K562 (cell line): Measurements from ENCODE around the gene PPIL6. TPM values are rescaled to one million over a fixed set of nuclear protein-coding genes. Genes with fewer than 3 reads are reported as not detected.

Experiments used
- ATAC-seq: fragments of 200-7000 bp; cut with Tn5 transposase; 3 replicates; pipeline ENCODE4 v1.9.1; 2020; ENCODE audit warnings: moderate library complexity
- BruUV-seq: library from RNA; stranded (reverse); fragments of 400-500 nt; replicated peaks from 2 replicates; lab custom pipeline; 2021; lab: Mats Ljungman, UMichigan
- CTCF ChIA-PET: fragments of 300-600 bp; formaldehyde crosslinking; extraction: SDS; loops from one replicate; lab custom pipeline; 2021; ENCODE audit warnings: low intra/inter-chr PET ratio; lab: Yijun Ruan, JAX
- POLR2A ChIA-PET: fragments of 300-600, 350-650 bp; sonication (Branson Sonifier 250); formaldehyde crosslinking; extraction: SDS; loops from one replicate; lab custom pipeline; 2021; ENCODE audit warnings: antibody characterized with exemption, inconsistent platforms; lab: Yijun Ruan, JAX
- DNase-seq, 4 experiments: peaks; one replicate each; pipeline versions ENCODE4 v3.0.0 to v3.0.0-alpha.2; 2011 to 2018; ENCODE audit warnings: low spot score in 3 of 4, mixed read lengths in 3 of 4; ENCODE audit errors: extremely low read depth in 1 of 4
- FAIRE-seq: peaks from 2 replicates; lab custom pipeline; 2011; peaks lifted over from hg19 to GRCh38; lab: Jason Lieb, UNC
- H2AFZ ChIP-seq: 2 replicates; pipeline ENCODE4 v1.6.0; 2011; ENCODE audit warnings: low read depth, low read length, control low read depth, inconsistent platforms
- H3K27ac ChIP-seq: fragments of 200-600 bp; 3 replicates; pipeline ENCODE4 v1.8.0; 2011; ENCODE audit warnings: low read depth, mild to moderate bottlenecking, control low read depth, inconsistent platforms, low read length, moderate library complexity, mixed read lengths; ENCODE audit errors: extremely low read depth
- H3K27me3 ChIP-seq, 2 experiments: fragments of 300-600 bp in 1 of 2; 2 replicates in 1 of 2; 3 replicates in 1 of 2; pipeline versions ENCODE4 v1.6.0 to v1.8.0; 2011; ENCODE audit warnings: inconsistent platforms in 2 of 2, low read length in 2 of 2, mild to moderate bottlenecking in 1 of 2, mixed read lengths in 1 of 2, moderate library complexity in 1 of 2; ENCODE audit not compliant: control insufficient read depth in 2 of 2, insufficient read depth in 2 of 2
- H3K36me3 ChIP-seq: fragments of 300-600 bp; 3 replicates; pipeline ENCODE4 v1.8.0; 2011; ENCODE audit warnings: mild to moderate bottlenecking, low read length, inconsistent platforms; ENCODE audit not compliant: control insufficient read depth, insufficient read depth
- H3K4me1 ChIP-seq, 2 experiments: fragments of 200-600 bp in 1 of 2; replicated peaks in 1 of 2; 2 replicates in 1 of 2; 3 replicates in 1 of 2; pipeline versions ENCODE4 v1.5.1 to v1.8.0; 2011; ENCODE audit warnings: inconsistent platforms in 2 of 2, low read length in 2 of 2, mild to moderate bottlenecking in 1 of 2, mixed read lengths in 1 of 2, moderate library complexity in 1 of 2; ENCODE audit not compliant: control insufficient read depth in 2 of 2, insufficient read depth in 2 of 2
- H3K4me2 ChIP-seq: 2 replicates; pipeline ENCODE4 v1.6.1; 2011; ENCODE audit warnings: low read length, control low read depth, inconsistent platforms, mixed read lengths; ENCODE audit not compliant: insufficient read depth
- H3K4me3 ChIP-seq: fragments of 200-600 bp; sonication (generic), shearing (Covaris generic); 2 replicates; pipeline ENCODE4 v1.5.1; 2016; ENCODE audit warnings: control low read depth, inconsistent platforms
- H3K79me2 ChIP-seq: fragments of 200-600 bp; 3 replicates; pipeline ENCODE4 v1.8.0; 2011; ENCODE audit warnings: low read length, inconsistent platforms; ENCODE audit not compliant: control insufficient read depth, insufficient read depth
- H3K9ac ChIP-seq, 2 experiments: 2 replicates each; pipeline versions ENCODE4 v1.6.0 to v1.6.1; 2011; ENCODE audit warnings: low read depth in 2 of 2, low read length in 2 of 2, control low read depth in 1 of 2, inconsistent platforms in 1 of 2, mild to moderate bottlenecking in 1 of 2, mixed read lengths in 1 of 2; ENCODE audit not compliant: insufficient read depth in 1 of 2
- H3K9me1 ChIP-seq: one replicate; pipeline ENCODE4 v1.6.0; 2011; ENCODE audit warnings: inconsistent platforms, mild to moderate bottlenecking, low read length, moderate library complexity; ENCODE audit not compliant: control insufficient read depth, insufficient read depth
- H3K9me3 ChIP-seq: replicated peaks from 2 replicates; pipeline ENCODE4 v1.5.1; 2011; ENCODE audit warnings: low read depth, low read length, inconsistent platforms; ENCODE audit not compliant: control insufficient read depth, insufficient read depth
- H4K20me1 ChIP-seq: replicated peaks from 2 replicates; pipeline ENCODE4 v1.6.1; 2011; ENCODE audit warnings: low read length, inconsistent platforms, mixed read lengths; ENCODE audit not compliant: control insufficient read depth, insufficient read depth
- NR2C2 ChIP-seq, 2 experiments: fragments of 200-800 bp in 1 of 2; sonication (Bioruptor generic) in 1 of 2; sonication (generic) in 1 of 2; formaldehyde crosslinking in 1 of 2; IDR thresholded peaks; 2 replicates each; pipeline versions ENCODE4 v1.6.1 to v1.8.0; 2016 to 2022; ENCODE audit warnings: mild to moderate bottlenecking in 1 of 2, missing compliant biosample characterization in 1 of 2, missing genetic modification characterization in 1 of 2, missing genetic modification reagents in 1 of 2
- PPARD ChIP-seq: fragments of 250-450 bp; sonication (Bioruptor Pico); IDR thresholded peaks from 2 replicates; pipeline ENCODE4 v1.8.0; 2022; ENCODE audit warnings: inconsistent platforms, mild to moderate bottlenecking, moderate library complexity
- SRF ChIP-seq, 2 experiments: fragments of 250-450, 450-650 bp in 1 of 2; sonication (Bioruptor Pico) in 1 of 2; sonication (generic) in 1 of 2; formaldehyde crosslinking; IDR thresholded peaks; 2 replicates each; pipeline versions ENCODE4 v1.5.0 to v1.5.1; 2020 to 2022; ENCODE audit warnings: mild to moderate bottlenecking in 1 of 2, missing genetic modification reagents in 1 of 2
- ZBTB12 ChIP-seq: fragments of 250-450 bp; sonication (Bioruptor Pico); IDR thresholded peaks from 2 replicates; pipeline ENCODE4 v1.4.0; 2020
- ZNF274 ChIP-seq: IDR thresholded peaks from 2 replicates; pipeline ENCODE4 v1.6.1; 2011; ENCODE audit warnings: low read depth, mild to moderate bottlenecking, low read length, moderate library complexity, borderline replicate concordance
- WGBS: fragments of 100-300 bp; shearing (Covaris generic); methylation state at CpG from one replicate; pipeline ENCODE4 v1.1.6; 2016; ENCODE audit warnings: low coverage, mixed read lengths; ENCODE audit not compliant: insufficient coverage; ENCODE audit errors: missing lambda C conversion rate; 5-methylcytosine and 5-hydroxymethylcytosine counted together
- in situ Hi-C: fragments of 300-500 bp; cut with MboI; formaldehyde crosslinking; loops from 4 replicates; pipeline ENCODE4 v1.15.0; 2018; ENCODE audit warnings: inconsistent platforms, mixed read lengths
- intact Hi-C: fragments of 100-400 bp; cut with micrococcal nuclease; formaldehyde crosslinking; loops from 2 replicates; pipeline ENCODE4 v1.14.2; 2022
- polyA plus RNA-seq, 8 experiments: library from polyadenylated mRNA; depleted of rRNA in 4 of 8; stranded (reverse) in 5 of 8; unstranded in 3 of 8; fragments of >200 nt; fragmentation: Nextera tagmentation in 2 of 8; fragmentation: Illumina TruSeq in 1 of 8; extraction: Ambion mirVana in 2 of 8; extraction: Trizol in 1 of 8; gene quantifications; 2 replicates each; pipeline versions ENCODE4 v1.2.1 to v1.2.3, GENCODE V29; 2011 to 2014; ENCODE audit warnings: inconsistent platforms in 1 of 8, missing spikeins in 1 of 8
- total RNA-seq, 7 experiments: library from RNA; depleted of rRNA in 6 of 7; stranded (reverse); fragments of >200 nt in 6 of 7; fragmentation: Illumina TruSeq in 2 of 7; extraction: Trizol in 2 of 7; gene quantifications; 2 replicates each; pipeline versions ENCODE4 v1.2.1 to v1.2.3, GENCODE V29; 2011 to 2021; ENCODE audit warnings: low replicate concordance in 1 of 7

Gene PPIL6
- total and polyA plus RNA-seq, 9 of the 15 experiments (the other 6 are each of a cell fraction or from before 2014, with no cell fraction given), result 0.03 to 0.98 (median 0.41) TPM; not detected in 1

GRCh38 chr6:109456710-109457561 is 16.5 kb upstream of the PPIL6 start:
- H3K4me3 ChIP-seq, result no peak overlapping the region
- H3K9ac ChIP-seq, result peak overlapping the region in 1 of 2 experiments; percentile 91; a peak in 1 of 4 replicates
- peaks cover 5 to 29% of the 10 kb centered on the region in 2 experiments; a peak in 4 of 5 replicates for H3K4me1 ChIP-seq
- no peak overlapping the region for H3K27ac ChIP-seq
- no peaks in the 10 kb centered on the region for H3K79me2 ChIP-seq
- peaks cover 7% of the 10 kb centered on the region for H3K36me3 ChIP-seq
- BruUV-seq, result no TSS peak
- CTCF ChIA-PET, result no interaction called here
- no peaks in the 10 kb centered on the region for H3K9me3 ChIP-seq
- H3K27me3 ChIP-seq, result no peaks in the 10 kb centered on the region
- H4K20me1 ChIP-seq, result no peaks in the 10 kb centered on the region
- intact Hi-C loops (no loop called here), in situ Hi-C loops (no loop called here)
- FAIRE-seq (peak; percentile 74), DNase-seq (no peak)
- H2AFZ ChIP-seq, result no peak overlapping the region
- no peak for TF ChIP-seq PPARD (CRISPR knock-in tag)
- no peak for TF ChIP-seq NR2C2 (CRISPR knock-in tag; IDR thresholded peaks at IDR 0.05)
- 0 out of 2 replicates have a peak, but pooled peaks have one; percentile 6 for TF ChIP-seq NR2C2 (tag; IDR thresholded peaks at IDR 0.05)
- no peak for TF ChIP-seq SRF (CRISPR knock-in tag; IDR thresholded peaks at IDR 0.05)
- TF ChIP-seq ZBTB12 (CRISPR knock-in tag), result no peak
- TF ChIP-seq ZNF274, result no peak
- TF ChIP-seq, all 486 proteins: peak for 1
- H3K4me2 ChIP-seq, result peak overlapping the region; percentile 91; the same call in 1 of the 2 replicates
- no peak for ATAC-seq
- POLR2A ChIA-PET, result interaction anchor here (0.5 to 8.2 kb wide), 6 partner anchors 9 to 426 kb away, joined by 3 to 92 read pairs (median 4); partner anchors contain the start of genes PPIL6, SMPD2 and ZBTB24
- no peaks in the 10 kb centered on the region for H3K9me1 ChIP-seq
- WGBS, result 74% methylated on average over 16 of the region's 16 CpGs
